HG02938 (cell line): Measurements from ENCODE around the gene UBL7.
"Not testable (repeated sequence)": the region's sequence is repeated elsewhere in the genome, so short reads cannot be mapped to it uniquely, and the experiment has no call there.

ENCODE experiments used
- ATAC-seq: cut with Tn5 transposase; IDR thresholded peaks from one replicate; pipeline ENCODE4 v1.9.1; 2021; ENCODE audit warnings: mild to moderate bottlenecking, moderate library complexity; ENCODE audit not compliant: unreplicated experiment

UBL7 gene

GRCh38 chr15:74460871-74461846, at the start of gene UBL7:
Gene UBL7 (minus strand): TSS chr15:74461160. CDS start chr15:74458867, 2,293 bp downstream.
- ATAC-seq: peak; percentile 89

- ATAC-seq: no peak
Measured at GRCh38 chr15:74506515-74506840, 45.5 kb upstream of the UBL7 start.

GRCh38 chr15:74505837-74506514, 45.0 kb upstream of the UBL7 start:
- ATAC-seq: no peak

- no peak for ATAC-seq
Measured at GRCh38 chr15:74504836-74505235, 43.9 kb upstream of the UBL7 start.

- no peak for ATAC-seq
Measured at GRCh38 chr15:74504418-74504817, 43.5 kb upstream of the UBL7 start.

- no peak for ATAC-seq
Measured at GRCh38 chr15:74502301-74502700, 41.3 kb upstream of the UBL7 start.

GRCh38 chr15:74500401-74500800, 39.4 kb upstream of the UBL7 start:
- ATAC-seq: no peak

GRCh38 chr15:74499366-74499765, 38.4 kb upstream of the UBL7 start:
- no peak for ATAC-seq

GRCh38 chr15:74497584-74497983, 36.6 kb upstream of the UBL7 start:
- no peak for ATAC-seq

GRCh38 chr15:74496648-74497047, 35.7 kb upstream of the UBL7 start:
- ATAC-seq: no peak

- ATAC-seq: no peak
Measured at GRCh38 chr15:74490339-74490689, 29.4 kb upstream of the UBL7 start.

- no peak for ATAC-seq
Measured at GRCh38 chr15:74489518-74490338, 28.8 kb upstream of the UBL7 start.

- ATAC-seq: no peak
Measured at GRCh38 chr15:74488776-74489175, 27.8 kb upstream of the UBL7 start.

GRCh38 chr15:74482661-74483060, 21.7 kb upstream of the UBL7 start:
- ATAC-seq: no peak

GRCh38 chr15:74480364-74480763, 19.4 kb upstream of the UBL7 start:
- ATAC-seq: not testable (repeated sequence)

GRCh38 chr15:74471621-74472020, 10.7 kb upstream of the UBL7 start:
- not testable (repeated sequence) for ATAC-seq

- ATAC-seq: no peak
Measured at GRCh38 chr15:74470631-74471395, 9.9 kb upstream of the UBL7 start.

GRCh38 chr15:74468341-74469032, 7.5 kb upstream of the UBL7 start:
- no peak for ATAC-seq

- no peak for ATAC-seq
Measured at GRCh38 chr15:74466570-74466969, 5.6 kb upstream of the UBL7 start.

GRCh38 chr15:74464897-74465296, 3.9 kb upstream of the UBL7 start:
- no peak for ATAC-seq
